K562 (cell line): Measurements from ENCODE around the gene MFNG. TPM values are rescaled to one million over a fixed set of nuclear protein-coding genes. Genes with fewer than 3 reads are reported as not detected.

Source experiments
- ATAC-seq: fragments of 200-7000 bp; cut with Tn5 transposase; 3 replicates; pipeline ENCODE4 v1.9.1; 2020; ENCODE audit warnings: moderate library complexity
- BruUV-seq: library from RNA; stranded (reverse); fragments of 400-500 nt; replicated peaks from 2 replicates; lab custom pipeline; 2021; lab: Mats Ljungman, UMichigan
- CTCF ChIA-PET: fragments of 300-600 bp; formaldehyde crosslinking; extraction: SDS; loops from one replicate; lab custom pipeline; 2021; ENCODE audit warnings: low intra/inter-chr PET ratio; lab: Yijun Ruan, JAX
- POLR2A ChIA-PET: fragments of 300-600, 350-650 bp; sonication (Branson Sonifier 250); formaldehyde crosslinking; extraction: SDS; loops from one replicate; lab custom pipeline; 2021; ENCODE audit warnings: antibody characterized with exemption, inconsistent platforms; lab: Yijun Ruan, JAX
- DNase-seq, 4 experiments: peaks; one replicate each; pipeline versions ENCODE4 v3.0.0 to v3.0.0-alpha.2; 2011 to 2018; ENCODE audit warnings: low spot score in 3 of 4, mixed read lengths in 3 of 4; ENCODE audit errors: extremely low read depth in 1 of 4
- FAIRE-seq: peaks from 2 replicates; lab custom pipeline; 2011; peaks lifted over from hg19 to GRCh38; lab: Jason Lieb, UNC
- H2AFZ ChIP-seq: 2 replicates; pipeline ENCODE4 v1.6.0; 2011; ENCODE audit warnings: low read depth, low read length, control low read depth, inconsistent platforms
- H3K27ac ChIP-seq: fragments of 200-600 bp; 3 replicates; pipeline ENCODE4 v1.8.0; 2011; ENCODE audit warnings: low read depth, mild to moderate bottlenecking, control low read depth, inconsistent platforms, low read length, moderate library complexity, mixed read lengths; ENCODE audit errors: extremely low read depth
- H3K27me3 ChIP-seq, 2 experiments: fragments of 300-600 bp in 1 of 2; 2 replicates in 1 of 2; 3 replicates in 1 of 2; pipeline versions ENCODE4 v1.6.0 to v1.8.0; 2011; ENCODE audit warnings: inconsistent platforms in 2 of 2, low read length in 2 of 2, mild to moderate bottlenecking in 1 of 2, mixed read lengths in 1 of 2, moderate library complexity in 1 of 2; ENCODE audit not compliant: control insufficient read depth in 2 of 2, insufficient read depth in 2 of 2
- H3K36me3 ChIP-seq: fragments of 300-600 bp; 3 replicates; pipeline ENCODE4 v1.8.0; 2011; ENCODE audit warnings: mild to moderate bottlenecking, low read length, inconsistent platforms; ENCODE audit not compliant: control insufficient read depth, insufficient read depth
- H3K4me1 ChIP-seq, 2 experiments: fragments of 200-600 bp in 1 of 2; replicated peaks in 1 of 2; 2 replicates in 1 of 2; 3 replicates in 1 of 2; pipeline versions ENCODE4 v1.5.1 to v1.8.0; 2011; ENCODE audit warnings: inconsistent platforms in 2 of 2, low read length in 2 of 2, mild to moderate bottlenecking in 1 of 2, mixed read lengths in 1 of 2, moderate library complexity in 1 of 2; ENCODE audit not compliant: control insufficient read depth in 2 of 2, insufficient read depth in 2 of 2
- H3K4me2 ChIP-seq: 2 replicates; pipeline ENCODE4 v1.6.1; 2011; ENCODE audit warnings: low read length, control low read depth, inconsistent platforms, mixed read lengths; ENCODE audit not compliant: insufficient read depth
- H3K4me3 ChIP-seq: fragments of 200-600 bp; sonication (generic), shearing (Covaris generic); 2 replicates; pipeline ENCODE4 v1.5.1; 2016; ENCODE audit warnings: control low read depth, inconsistent platforms
- H3K79me2 ChIP-seq: fragments of 200-600 bp; 3 replicates; pipeline ENCODE4 v1.8.0; 2011; ENCODE audit warnings: low read length, inconsistent platforms; ENCODE audit not compliant: control insufficient read depth, insufficient read depth
- H3K9ac ChIP-seq, 2 experiments: 2 replicates each; pipeline versions ENCODE4 v1.6.0 to v1.6.1; 2011; ENCODE audit warnings: low read depth in 2 of 2, low read length in 2 of 2, control low read depth in 1 of 2, inconsistent platforms in 1 of 2, mild to moderate bottlenecking in 1 of 2, mixed read lengths in 1 of 2; ENCODE audit not compliant: insufficient read depth in 1 of 2
- H3K9me1 ChIP-seq: one replicate; pipeline ENCODE4 v1.6.0; 2011; ENCODE audit warnings: inconsistent platforms, mild to moderate bottlenecking, low read length, moderate library complexity; ENCODE audit not compliant: control insufficient read depth, insufficient read depth
- H3K9me3 ChIP-seq: replicated peaks from 2 replicates; pipeline ENCODE4 v1.5.1; 2011; ENCODE audit warnings: low read depth, low read length, inconsistent platforms; ENCODE audit not compliant: control insufficient read depth, insufficient read depth
- H4K20me1 ChIP-seq: replicated peaks from 2 replicates; pipeline ENCODE4 v1.6.1; 2011; ENCODE audit warnings: low read length, inconsistent platforms, mixed read lengths; ENCODE audit not compliant: control insufficient read depth, insufficient read depth
- ETV5 ChIP-seq: sonication (generic); formaldehyde crosslinking; IDR thresholded peaks from 2 replicates; pipeline ENCODE4 v1.4.0; 2020; ENCODE audit warnings: low read depth, mild to moderate bottlenecking, missing genetic modification reagents
- GTF2F1 ChIP-seq: IDR thresholded peaks from 2 replicates; pipeline ENCODE4 v1.6.1; 2011; ENCODE audit warnings: low read depth, low read length, improper control_type of control experiment
- ZNF318 ChIP-seq, 2 experiments: fragments of 450-650 bp; IDR thresholded peaks; 2 replicates each; pipeline ENCODE4 v1.6.1; 2016; ENCODE audit warnings: mild to moderate bottlenecking in 2 of 2, borderline replicate concordance in 1 of 2, low read depth in 1 of 2, moderate library complexity in 1 of 2
- ZNF609 ChIP-seq: sonication (generic); formaldehyde crosslinking; IDR thresholded peaks from 2 replicates; pipeline ENCODE4 v1.8.1; 2023; ENCODE audit warnings: missing genetic modification reagents, mild to moderate bottlenecking, borderline replicate concordance
- ZZZ3 ChIP-seq: fragments of 450-650 bp; IDR thresholded peaks from 2 replicates; pipeline ENCODE4 v1.6.1; 2016; ENCODE audit warnings: antibody characterized with exemption, mild to moderate bottlenecking, moderate library complexity
- WGBS: fragments of 100-300 bp; shearing (Covaris generic); methylation state at CpG from one replicate; pipeline ENCODE4 v1.1.6; 2016; ENCODE audit warnings: low coverage, mixed read lengths; ENCODE audit not compliant: insufficient coverage; ENCODE audit errors: missing lambda C conversion rate; 5-methylcytosine and 5-hydroxymethylcytosine counted together
- in situ Hi-C: fragments of 300-500 bp; cut with MboI; formaldehyde crosslinking; loops from 4 replicates; pipeline ENCODE4 v1.15.0; 2018; ENCODE audit warnings: inconsistent platforms, mixed read lengths
- intact Hi-C: fragments of 100-400 bp; cut with micrococcal nuclease; formaldehyde crosslinking; loops from 2 replicates; pipeline ENCODE4 v1.14.2; 2022
- polyA plus RNA-seq, 8 experiments: library from polyadenylated mRNA; depleted of rRNA in 4 of 8; stranded (reverse) in 5 of 8; unstranded in 3 of 8; fragments of >200 nt; fragmentation: Nextera tagmentation in 2 of 8; fragmentation: Illumina TruSeq in 1 of 8; extraction: Ambion mirVana in 2 of 8; extraction: Trizol in 1 of 8; gene quantifications; 2 replicates each; pipeline versions ENCODE4 v1.2.1 to v1.2.3, GENCODE V29; 2011 to 2014; ENCODE audit warnings: inconsistent platforms in 1 of 8, missing spikeins in 1 of 8
- total RNA-seq, 7 experiments: library from RNA; depleted of rRNA in 6 of 7; stranded (reverse); fragments of >200 nt in 6 of 7; fragmentation: Illumina TruSeq in 2 of 7; extraction: Trizol in 2 of 7; gene quantifications; 2 replicates each; pipeline versions ENCODE4 v1.2.1 to v1.2.3, GENCODE V29; 2011 to 2021; ENCODE audit warnings: low replicate concordance in 1 of 7

Gene MFNG
- total and polyA plus RNA-seq, 9 of the 15 experiments (the other 6 are each of a cell fraction or from before 2014, with no cell fraction given) = 0.13 to 0.73 (median 0.38) TPM; not detected in 4

GRCh38 chr22:37515901-37516300 lies 29.7 kb upstream of the MFNG start (continued):
- TF ChIP-seq ZNF609 (CRISPR knock-in tag) (no peak), ETV5 (CRISPR knock-in tag) (no peak), ZZZ3 (no peak)

- DNase-seq (no peak), ATAC-seq (no peak), FAIRE-seq (no peak)
- Histone ChIP-seq H3K9ac (0 out of 4 replicates have a peak overlapping the region, but pooled peaks of 1 of the 2 experiments have one; percentile 9), H3K9me3 (no peaks in the 10 kb centered on the region), H3K4me3 (no peak overlapping the region), H3K79me2 (no peaks in the 10 kb centered on the region; the same call in 2 of the 3 replicates), H4K20me1 (no peaks in the 10 kb centered on the region), H2AFZ (no peak overlapping the region), H3K4me2 (no peak overlapping the region), H3K27me3 (no peaks in the 10 kb centered on the region), H3K4me1 (peaks cover 19 to 34% of the 10 kb centered on the region in 2 experiments), H3K27ac (no peak overlapping the region), H3K9me1 (no peaks in the 10 kb centered on the region), H3K36me3 (peaks cover 11% of the 10 kb centered on the region; the same call in 2 of the 3 replicates)
- no TSS peak for BruUV-seq
- ChIA-PET CTCF (no interaction called here), POLR2A (no interaction called here)
- 61% methylated on average over 15 of the region's 15 CpGs for WGBS
- intact Hi-C loops = no loop called here
- in situ Hi-C loops = no loop called here
- TF ChIP-seq ZNF318 (IDR thresholded peaks at IDR 0.05; ENCODE audit: borderline replicate concordance in 1 of 2, low read depth in 1 of 2) (no peak), GTF2F1 (no peak)
Measured at GRCh38 chr22:37514526-37515051, 28.4 kb upstream of the MFNG start.
